Erythroblast (primary cell): Measurements from ENCODE around the gene FKBP10.
A peak's percentile ranks its signal among the peaks of the same experiment; 100 is the strongest.

ENCODE experiments used
- DNase-seq, 2 experiments: peaks; one replicate each; lab custom pipeline; 2025; lab: John Stamatoyannopoulos, UW
- GATA1 ChIP-seq: IDR thresholded peaks from 2 replicates; pipeline ENCODE4 v1.6.1; 2011; ENCODE audit warnings: low read depth, mild to moderate bottlenecking, control low read depth, low read length, moderate library complexity
- POLR2A ChIP-seq: IDR thresholded peaks from 2 replicates; pipeline ENCODE4 v1.6.1; 2011; ENCODE audit warnings: mild to moderate bottlenecking, low read length

Gene FKBP10

DNA sequence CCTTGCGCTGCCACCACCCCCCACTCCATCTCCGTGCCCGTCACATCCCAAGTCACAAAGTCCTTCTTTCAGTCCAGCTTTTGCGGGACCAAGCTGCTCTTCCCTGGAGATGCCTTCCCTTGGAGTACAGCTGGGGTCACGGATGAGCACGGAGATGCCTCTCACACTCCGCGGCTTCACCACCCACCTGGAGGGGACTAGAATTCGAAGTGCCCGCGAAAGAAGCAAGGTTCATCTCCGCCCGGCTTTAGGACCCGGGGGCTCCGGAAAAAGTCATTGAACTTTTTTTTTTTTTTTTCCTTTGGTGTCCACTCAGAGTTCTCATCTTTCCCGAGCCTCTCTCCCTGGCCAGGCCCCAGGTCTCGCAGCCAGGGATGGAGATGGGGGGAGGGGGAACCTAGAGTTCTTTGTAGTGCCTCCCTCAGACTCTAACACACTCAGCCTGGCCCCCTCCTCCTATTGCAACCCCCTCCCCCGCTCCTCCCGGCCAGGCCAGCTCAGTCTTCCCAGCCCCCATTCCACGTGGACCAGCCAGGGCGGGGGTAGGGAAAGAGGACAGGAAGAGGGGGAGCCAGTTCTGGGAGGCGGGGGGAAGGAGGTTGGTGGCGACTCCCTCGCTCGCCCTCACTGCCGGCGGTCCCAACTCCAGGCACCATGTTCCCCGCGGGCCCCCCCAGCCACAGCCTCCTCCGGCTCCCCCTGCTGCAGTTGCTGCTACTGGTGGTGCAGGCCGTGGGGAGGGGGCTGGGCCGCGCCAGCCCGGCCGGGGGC, at the start of gene FKBP10:
Gene FKBP10, plus strand, starts transcription at position 624 of the 771 bp plus-strand sequence. Its CDS starts 31 bp downstream, at position 655.
- peak; percentile 21 to 22 for DNase-seq
- TF ChIP-seq GATA1 (no peak), POLR2A (no peak)

DNA sequence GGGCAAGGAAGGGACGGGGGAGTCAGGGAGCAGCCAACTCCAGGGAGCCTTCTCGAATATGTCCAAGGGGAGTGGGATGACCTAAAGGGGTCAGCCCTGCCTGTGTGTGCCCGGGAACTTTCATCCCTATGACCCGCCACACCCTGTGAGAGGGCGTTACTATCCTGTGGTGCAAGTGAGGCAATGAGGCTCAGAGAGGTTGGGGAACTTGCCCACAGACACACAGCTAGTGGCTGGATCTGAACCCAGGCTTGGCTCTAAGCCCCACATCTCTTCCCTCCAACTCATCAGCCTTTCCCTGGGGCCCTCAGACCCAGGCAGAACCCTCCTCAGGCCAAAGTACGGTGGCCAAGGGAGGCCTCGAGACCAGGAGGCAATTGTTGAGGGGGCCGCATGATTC, 49.5 kb upstream of the FKBP10 start:
- no peak for DNase-seq
- TF ChIP-seq POLR2A: no peak
- no peak for TF ChIP-seq GATA1

GRCh38 chr17:41766135-41766534, 46.7 kb upstream of the FKBP10 start:
- TF ChIP-seq POLR2A: no peak
- TF ChIP-seq GATA1: no peak
- no peak for DNase-seq

DNA sequence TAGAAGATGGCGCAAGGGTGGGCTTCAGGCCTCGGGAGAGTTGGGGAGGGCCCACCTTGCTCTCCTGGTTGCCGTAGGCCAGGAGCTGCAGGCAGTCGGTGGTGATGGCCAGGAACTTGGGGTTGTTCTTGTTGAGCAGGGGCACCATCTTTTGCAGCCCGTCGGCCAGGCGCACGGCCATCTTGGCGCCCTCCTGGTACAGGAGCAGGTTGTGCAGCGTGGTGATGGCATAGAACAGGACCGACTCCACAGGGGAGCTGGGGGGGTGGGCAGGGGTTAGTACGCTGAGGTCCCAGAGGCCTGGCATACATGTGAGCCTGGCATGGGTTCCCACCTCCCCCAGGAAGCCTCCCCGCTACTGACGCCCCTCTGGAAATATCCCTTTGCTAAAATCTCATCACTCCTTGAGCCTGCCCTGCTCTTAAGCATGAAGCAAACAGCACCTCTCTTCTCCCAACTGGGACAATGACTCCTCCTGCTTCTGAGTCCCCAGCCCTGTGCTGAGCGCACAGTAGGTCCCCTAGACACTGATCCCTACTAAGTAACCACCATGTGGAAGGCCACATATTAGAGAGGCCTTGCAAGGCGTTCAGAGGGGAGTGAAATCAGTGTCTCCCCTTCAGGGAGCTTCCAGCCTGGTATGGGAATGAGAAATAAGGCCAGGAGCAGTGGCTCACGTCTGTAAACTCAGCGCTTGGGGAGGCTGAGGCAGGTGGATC, 45.3 kb upstream of the FKBP10 start:
- no peak for DNase-seq
- TF ChIP-seq GATA1: no peak
- no peak for TF ChIP-seq POLR2A

GRCh38 chr17:41768682-41769288, 44.0 kb upstream of the FKBP10 start:
- TF ChIP-seq GATA1: no peak
- TF ChIP-seq POLR2A: no peak
- DNase-seq: no peak

DNA sequence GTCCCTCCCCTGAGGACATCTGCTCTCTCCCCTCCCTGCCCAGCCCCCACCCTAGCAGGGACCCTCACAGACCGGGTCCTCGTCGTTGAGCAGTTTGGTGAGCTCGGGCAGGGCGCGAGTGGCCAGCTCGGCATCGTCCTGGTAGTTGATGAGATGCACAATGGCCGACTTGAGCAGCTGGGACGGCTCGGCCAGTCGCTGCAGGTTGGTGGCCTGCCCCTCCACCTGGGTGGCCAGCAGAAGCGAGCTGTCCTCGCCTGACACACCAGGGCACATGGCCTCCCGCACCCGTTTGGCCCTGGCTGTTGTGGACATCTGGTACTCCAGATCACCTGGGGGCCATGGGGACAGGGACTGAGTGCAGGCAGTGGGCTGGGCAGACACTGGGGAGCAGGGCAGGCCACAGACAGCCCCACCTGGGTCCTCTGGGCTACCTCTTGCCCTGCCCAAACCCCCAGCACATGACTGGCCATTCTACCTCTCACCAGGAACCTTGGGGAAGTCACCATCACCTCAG, 43.4 kb upstream of the FKBP10 start:
- no peak for DNase-seq

DNA sequence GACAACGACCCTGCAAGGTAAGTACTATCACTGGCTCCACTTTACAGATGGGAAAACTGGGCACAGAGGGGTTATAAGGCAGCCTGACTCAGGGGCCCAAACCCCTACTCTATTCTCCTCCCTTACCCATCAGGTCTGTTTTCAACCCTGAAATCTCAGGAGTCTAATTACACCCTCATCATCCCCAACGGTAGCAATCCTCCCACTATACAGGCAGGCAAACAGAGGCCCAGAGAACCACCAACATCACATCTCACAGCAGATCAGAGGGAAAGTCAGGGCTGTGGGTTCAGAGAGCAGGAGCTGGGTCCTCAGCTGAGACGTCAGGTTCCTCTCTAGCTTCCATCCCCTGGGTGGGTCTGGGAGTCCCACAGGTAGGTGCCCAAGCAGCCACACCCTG, 42.8 kb upstream of the FKBP10 start:
- DNase-seq: no peak
- TF ChIP-seq POLR2A (no peak), GATA1 (no peak)

More for the DNA sequence above, 43.4 kb upstream of the FKBP10 start:
- TF ChIP-seq GATA1 (no peak), POLR2A (no peak)

DNA sequence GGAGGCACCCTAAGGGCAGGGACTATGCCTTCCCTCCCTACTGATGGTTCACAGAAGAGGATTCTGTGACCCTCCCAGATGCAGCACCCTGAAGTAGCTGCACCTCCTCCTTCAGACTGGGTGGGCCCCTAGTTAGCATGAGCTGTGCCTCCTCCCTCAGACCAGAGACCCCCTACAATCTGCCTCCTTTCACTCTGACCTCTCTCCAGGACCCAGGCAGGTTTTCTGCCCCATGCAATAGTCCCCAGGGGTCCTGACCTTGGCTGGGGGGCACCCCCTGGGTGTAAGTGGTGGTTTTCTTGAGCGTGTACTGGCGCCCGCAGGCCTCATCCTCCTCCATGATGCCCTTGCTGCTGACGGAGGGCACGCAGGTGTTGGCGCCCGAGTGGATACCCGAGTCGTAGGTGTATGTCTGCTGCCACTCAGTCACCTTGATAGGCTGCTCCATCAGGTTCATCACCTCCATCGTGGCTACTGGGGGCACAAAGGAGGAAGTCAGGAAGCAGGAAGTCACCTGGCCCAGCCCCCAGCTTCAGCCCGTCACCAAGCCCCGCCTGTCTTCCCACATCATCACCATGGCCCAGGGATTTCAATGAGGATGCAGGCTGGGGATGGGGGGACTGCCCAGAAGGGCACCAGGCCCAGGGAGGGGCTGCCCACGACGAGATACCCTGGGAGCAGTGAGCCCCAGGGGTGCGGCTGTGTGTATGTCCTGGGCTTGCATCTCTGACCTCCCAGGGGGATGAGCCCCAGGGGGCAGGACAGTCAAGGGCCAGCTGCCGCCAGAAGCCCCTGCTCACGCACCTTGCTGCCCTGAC, 41.2 kb upstream of the FKBP10 start:
- TF ChIP-seq POLR2A (no peak), GATA1 (no peak)
- DNase-seq: no peak

- no peak for DNase-seq
- TF ChIP-seq GATA1 (no peak), POLR2A (no peak)
These were observed 40.6 kb upstream of the FKBP10 start for GRCh38 chr17:41772218-41772585.

DNA sequence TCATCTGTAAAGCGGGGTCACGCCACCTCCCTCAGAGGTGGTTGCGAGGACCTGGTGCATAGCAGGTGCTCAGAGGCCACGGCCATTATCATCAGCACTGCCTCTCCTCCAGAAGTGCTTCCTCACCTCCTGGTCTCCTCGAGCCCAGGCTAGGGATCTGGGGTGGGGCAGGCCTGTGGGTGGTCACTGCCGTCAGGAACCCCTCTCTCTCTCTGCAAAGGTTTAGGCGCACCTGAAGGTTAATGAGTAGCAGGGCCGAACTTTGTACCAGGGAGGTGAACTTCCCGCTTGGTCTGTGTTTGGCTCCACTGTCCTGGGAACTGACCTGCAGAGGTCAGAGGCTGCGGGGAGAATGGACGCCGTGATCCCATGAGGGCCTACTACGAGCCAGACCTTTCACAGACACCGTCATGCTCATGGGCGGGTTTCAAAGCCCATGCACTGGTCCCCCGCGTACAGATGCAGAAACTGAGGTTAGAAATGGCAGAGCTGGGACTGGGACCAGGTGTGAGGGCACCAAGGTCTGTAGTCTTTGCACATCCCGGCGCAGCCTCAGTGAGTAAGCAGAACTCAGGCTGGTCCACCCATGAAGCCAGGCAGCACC, 40.1 kb upstream of the FKBP10 start:
- no peak for DNase-seq
- TF ChIP-seq GATA1: no peak
- TF ChIP-seq POLR2A: no peak

DNA sequence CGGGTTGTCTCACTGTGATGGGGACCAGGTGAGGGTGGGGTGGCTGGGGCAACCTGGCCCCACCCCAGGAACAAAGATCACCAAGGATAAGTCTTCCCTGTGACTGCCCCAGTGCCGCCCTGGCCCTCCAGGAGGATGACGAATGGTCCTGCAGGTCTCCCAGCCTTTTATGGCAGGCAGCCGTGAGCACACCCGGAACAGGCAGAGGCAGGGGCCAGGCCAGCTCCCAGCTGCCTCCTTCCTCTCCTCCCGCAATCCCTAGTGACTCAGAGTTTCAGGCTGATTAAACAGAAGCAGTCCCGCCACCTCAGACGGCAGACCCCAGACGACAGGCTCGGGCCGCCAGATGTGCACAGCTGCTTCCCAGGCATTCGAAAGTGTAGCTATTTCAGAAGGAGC, 39.6 kb upstream of the FKBP10 start:
- TF ChIP-seq GATA1: no peak
- no peak for TF ChIP-seq POLR2A

DNA sequence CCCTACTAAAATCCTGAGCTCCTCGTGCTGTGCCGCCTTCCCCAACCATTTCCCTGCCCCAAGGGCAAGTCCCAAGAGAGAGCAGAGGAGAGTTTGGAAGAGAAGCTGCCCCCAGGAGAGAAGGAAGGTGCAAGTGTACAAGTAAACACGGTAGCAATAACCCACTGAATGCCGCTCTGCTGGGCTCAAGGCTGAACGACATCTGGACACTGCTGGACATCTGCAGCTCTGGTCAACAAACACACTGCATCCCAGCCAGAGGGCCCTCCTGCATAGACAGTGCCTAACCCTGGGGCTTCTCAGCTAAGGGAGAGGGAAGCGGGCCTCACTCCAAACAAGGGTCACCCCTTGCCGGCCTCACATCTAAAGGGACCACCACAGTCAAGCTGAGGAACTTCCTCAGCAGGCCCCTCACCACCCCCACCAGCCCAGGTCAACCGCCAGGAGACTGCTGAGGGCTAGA, 39.0 kb upstream of the FKBP10 start:
- TF ChIP-seq POLR2A (no peak), GATA1 (no peak)
- DNase-seq: no peak

More for the DNA sequence above, 39.6 kb upstream of the FKBP10 start:
- no peak for DNase-seq
